CD4-positive, alpha-beta T cell treated with Interleukin-2 at 100 ng/mL for 4 hours (primary cell): ENCODE measurements around the gene PAGR1.
A peak's percentile ranks its signal among the peaks of the same experiment; 100 is the strongest.
"Not testable (repeated sequence)": the region's sequence is repeated elsewhere in the genome, so short reads cannot be mapped to it uniquely, and the experiment has no call there.

Source experiments
- DNase-seq: peaks from one replicate; pipeline ENCODE4 v3.0.0-alpha.2; 2020; ENCODE audit warnings: low spot score

The PAGR1 gene

GRCh38 chr16:29815793-29816693 is at the start of gene PAGR1:
Gene PAGR1 (plus strand): TSS chr16:29816152. CDS start chr16:29816526, 374 bp downstream.
- DNase-seq = peak; percentile 100

GRCh38 chr16:29766571-29766970 is 49.4 kb upstream of the PAGR1 start:
- no peak for DNase-seq

GRCh38 chr16:29767062-29767461 is 48.9 kb upstream of the PAGR1 start:
- no peak for DNase-seq

GRCh38 chr16:29769507-29769906 is 46.4 kb upstream of the PAGR1 start:
- no peak for DNase-seq

GRCh38 chr16:29770250-29770929 is 45.6 kb upstream of the PAGR1 start:
- DNase-seq = no peak

GRCh38 chr16:29772330-29772729 is 43.6 kb upstream of the PAGR1 start:
- DNase-seq = not testable (repeated sequence)

- DNase-seq = no peak
Observed at GRCh38 chr16:29774730-29775129, 41.2 kb upstream of the PAGR1 start.

- no peak for DNase-seq
Observed at GRCh38 chr16:29775742-29776408, 40.1 kb upstream of the PAGR1 start.

GRCh38 chr16:29777576-29778350 is 38.2 kb upstream of the PAGR1 start, which contains the start of gene ZG16:
Gene ZG16 (plus strand): TSS chr16:29778256. CDS start chr16:29779267, 1,011 bp downstream.
- no peak for DNase-seq

- DNase-seq = no peak
Observed at GRCh38 chr16:29779474-29779873, 36.5 kb upstream of the PAGR1 start.

GRCh38 chr16:29783094-29783953 is 32.6 kb upstream of the PAGR1 start:
- DNase-seq = not testable (repeated sequence)

GRCh38 chr16:29784157-29784556 is 31.8 kb upstream of the PAGR1 start:
- peak; percentile 38 for DNase-seq

- DNase-seq = peak; percentile 81
Observed at GRCh38 chr16:29784901-29785500, 31.0 kb upstream of the PAGR1 start.

GRCh38 chr16:29787155-29787554 is 28.8 kb upstream of the PAGR1 start:
- DNase-seq = not testable (repeated sequence)

- no peak for DNase-seq
Observed at GRCh38 chr16:29789775-29790182, 26.2 kb upstream of the PAGR1 start.

GRCh38 chr16:29790183-29790948 is 25.6 kb upstream of the PAGR1 start, which contains the start of gene KIF22:
Gene KIF22 (plus strand): TSS chr16:29790751. CDS start chr16:29790760, 9 bp downstream.
- peak; percentile 100 for DNase-seq

- peak; percentile 19 for DNase-seq
Observed at GRCh38 chr16:29790949-29791844, 24.8 kb upstream of the PAGR1 start.
